Measurements from ENCODE around the gene LTBP3.

- TF ChIP-seq CTCF (IDR thresholded peaks at IDR 0.05 in 2 of 3, conservative IDR thresholded peaks at IDR 0.05 in 1 of 3; ENCODE audit: borderline replicate concordance in 1 of 3, insufficient read depth in 1 of 3, low read depth in 2 of 3, low read length in 2 of 3) = no peak
- TF ChIP-seq CEBPB (IDR thresholded peaks at IDR 0.05; ENCODE audit: low read depth) = no peak
- TF ChIP-seq ZNF274 (IDR thresholded peaks at IDR 0.05; ENCODE audit: low read depth, low read length) = no peak
- TF ChIP-seq RAD21 (IDR thresholded peaks at IDR 0.05; ENCODE audit: low read depth) = no peak
- no peak for TF ChIP-seq EZH2 (IDR thresholded peaks at IDR 0.05)
- no peak for TF ChIP-seq POLR2AphosphoS5 (IDR thresholded peaks at IDR 0.05; ENCODE audit: low read depth, low read length)
- TF ChIP-seq POLR2A (IDR thresholded peaks at IDR 0.05; ENCODE audit: borderline replicate concordance, extremely low read depth, insufficient read depth, insufficient read length) = no peak
Observed at GRCh38 chr11:65573391-65574079, 15.4 kb upstream of the LTBP3 start.

Data from HCT116 (cell line).